Kidney (tissue), 14 donors: Measurements from ENCODE around the gene CCDC7. TPM values are rescaled to one million over a fixed set of nuclear protein-coding genes. Genes with fewer than 3 reads are reported as not detected.

Experiments used
- DNase-seq, 5 donors: peaks; one replicate each; pipeline ENCODE4 v3.0.0-alpha.2; 2013 to 2020
- FAIRE-seq: peaks from 2 replicates; lab custom pipeline; 2012; peaks lifted over from hg19 to GRCh38; lab: Jason Lieb, UNC
- H3K27ac ChIP-seq, 2 donors: one replicate each; pipeline ENCODE4 v1.7.0; 2013; ENCODE audit warnings: low read depth in 2 of 2, low read length in 2 of 2, inconsistent platforms in 1 of 2
- H3K27me3 ChIP-seq: one replicate; pipeline ENCODE4 v1.7.1; 2013; ENCODE audit warnings: low read length, inconsistent platforms; ENCODE audit not compliant: control insufficient read depth, insufficient read depth
- H3K36me3 ChIP-seq, 3 donors: one replicate each; pipeline versions ENCODE4 v1.7.0 to v1.7.1; 2013; ENCODE audit warnings: low read length in 3 of 3, control low read depth in 1 of 3, inconsistent platforms in 1 of 3; ENCODE audit not compliant: insufficient read depth in 3 of 3, control insufficient read depth in 2 of 3
- H3K4me1 ChIP-seq, 3 donors: one replicate each; pipeline versions ENCODE4 v1.7.0 to v1.7.1; 2013; ENCODE audit warnings: low read length in 3 of 3, inconsistent platforms in 1 of 3, low read depth in 1 of 3; ENCODE audit not compliant: control insufficient read depth in 2 of 3, insufficient read depth in 2 of 3
- H3K4me3 ChIP-seq, 3 donors: one replicate each; pipeline versions ENCODE4 v1.7.0 to v1.8.1; 2013; ENCODE audit warnings: low read length in 3 of 3, control low read depth in 1 of 3, inconsistent platforms in 1 of 3
- H3K9ac ChIP-seq, 3 donors: one replicate each; pipeline versions ENCODE4 v1.7.0 to v1.7.1; 2013; ENCODE audit warnings: low read length in 3 of 3, control low read depth in 1 of 3, inconsistent platforms in 1 of 3
- H3K9me3 ChIP-seq, 3 donors: one replicate each; pipeline versions ENCODE4 v1.7.0 to v1.7.1; 2013; ENCODE audit warnings: low read length in 3 of 3, control low read depth in 1 of 3, inconsistent platforms in 1 of 3; ENCODE audit not compliant: control insufficient read depth in 2 of 3, insufficient read depth in 1 of 3
- CTCF ChIP-seq: IDR thresholded peaks from 3 replicates; pipeline ENCODE4 v1.5.1; 2012; ENCODE audit warnings: mild to moderate bottlenecking, moderate library complexity, borderline replicate concordance; ENCODE audit not compliant: insufficient read depth; ENCODE audit errors: extremely low read depth
- intact Hi-C: fragments of 100-400 bp; cut with DNase I; formaldehyde crosslinking; loops from one replicate; pipeline ENCODE4 v1.11.1; 2022
- polyA plus RNA-seq: library from polyadenylated mRNA; stranded (reverse); fragments of 350-450 nt; fragmentation: Illumina TruSeq; extraction: RNeasy Lipid Tissue Mini Kit (QIAGEN cat#74804); gene quantifications from one replicate; pipeline ENCODE4 v1.2.3, GENCODE V29; 2014; ENCODE audit warnings: low read depth, low replicate concordance; ENCODE audit not compliant: insufficient read depth
- total RNA-seq: library from RNA; stranded (reverse); fragmentation: NEBNext Ultra II Directional; extraction: Animal tissue kit (Norgen Biotek cat#: 25700); gene quantifications from one replicate; pipeline ENCODE4 v1.2.1, GENCODE V29; 2021
- donor health status: control.
- donor health status: control.
- donor health status: control.
- donor health status: control.
- donor health status: control.
- donor health status: DM: yes; HTN: yes; CAD: no.
- donor health status: Normal renal cell carcinoma (clear cell type).

Gene CCDC7
- total and polyA plus RNA-seq, 2 donors from 2014 or later: 0.84 to 28.0 TPM

- FAIRE-seq: no peak
Measured at GRCh38 chr10:32437334-32437733, 8.6 kb upstream of the CCDC7 start.

DNA sequence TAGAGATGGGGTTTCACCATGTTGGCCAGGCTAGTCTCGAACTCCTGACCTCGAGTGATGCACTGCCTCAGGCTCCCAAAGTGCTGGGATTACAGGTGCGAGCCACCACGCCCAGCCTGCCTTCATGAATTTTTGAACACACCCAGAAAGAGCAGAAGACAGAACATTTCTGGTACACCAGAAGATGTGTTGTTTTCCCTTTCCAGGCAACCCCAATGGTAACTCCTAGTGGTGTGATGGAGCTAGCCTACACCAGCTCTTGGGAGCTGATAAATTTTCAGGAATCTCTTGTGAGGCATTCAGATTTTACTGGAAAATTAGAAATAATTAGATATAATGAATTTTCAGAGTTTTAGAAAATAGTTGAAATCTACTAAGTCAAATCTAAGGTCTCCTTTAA, 904 bp upstream of the CCDC7 start:
- no peaks in the 10 kb centered on the region for H3K9me3 ChIP-seq
- H3K9ac ChIP-seq: no peak overlapping the region
- FAIRE-seq (no peak), DNase-seq (peak in 1 of 5 donors; percentile 8)
- H3K27me3 ChIP-seq: no peaks in the 10 kb centered on the region
- H3K36me3 ChIP-seq: no peaks in the 10 kb centered on the region
- no peaks in the 10 kb centered on the region for H3K4me1 ChIP-seq
- intact Hi-C loops: no loop called here
- no peak for TF ChIP-seq CTCF
- H3K4me3 ChIP-seq: peak overlapping the region in 2 of 3 donors; percentile 84 to 88
- H3K27ac ChIP-seq: no peak overlapping the region

More at GRCh38 chr10:32437334-32437733, 8.6 kb upstream of the CCDC7 start:
- TF ChIP-seq CTCF: no peak
- H3K27ac ChIP-seq: no peak overlapping the region
- no peak overlapping the region for H3K9ac ChIP-seq
- no peaks in the 10 kb centered on the region for H3K27me3 ChIP-seq
- no peak overlapping the region for H3K4me3 ChIP-seq
- no peaks in the 10 kb centered on the region for H3K36me3 ChIP-seq
- no peak for DNase-seq
- H3K4me1 ChIP-seq: no peaks in the 10 kb centered on the region
- intact Hi-C loops: no loop called here
- peaks cover 0 to 4% (median 0%) of the 10 kb centered on the region in 3 donors for H3K9me3 ChIP-seq

DNA sequence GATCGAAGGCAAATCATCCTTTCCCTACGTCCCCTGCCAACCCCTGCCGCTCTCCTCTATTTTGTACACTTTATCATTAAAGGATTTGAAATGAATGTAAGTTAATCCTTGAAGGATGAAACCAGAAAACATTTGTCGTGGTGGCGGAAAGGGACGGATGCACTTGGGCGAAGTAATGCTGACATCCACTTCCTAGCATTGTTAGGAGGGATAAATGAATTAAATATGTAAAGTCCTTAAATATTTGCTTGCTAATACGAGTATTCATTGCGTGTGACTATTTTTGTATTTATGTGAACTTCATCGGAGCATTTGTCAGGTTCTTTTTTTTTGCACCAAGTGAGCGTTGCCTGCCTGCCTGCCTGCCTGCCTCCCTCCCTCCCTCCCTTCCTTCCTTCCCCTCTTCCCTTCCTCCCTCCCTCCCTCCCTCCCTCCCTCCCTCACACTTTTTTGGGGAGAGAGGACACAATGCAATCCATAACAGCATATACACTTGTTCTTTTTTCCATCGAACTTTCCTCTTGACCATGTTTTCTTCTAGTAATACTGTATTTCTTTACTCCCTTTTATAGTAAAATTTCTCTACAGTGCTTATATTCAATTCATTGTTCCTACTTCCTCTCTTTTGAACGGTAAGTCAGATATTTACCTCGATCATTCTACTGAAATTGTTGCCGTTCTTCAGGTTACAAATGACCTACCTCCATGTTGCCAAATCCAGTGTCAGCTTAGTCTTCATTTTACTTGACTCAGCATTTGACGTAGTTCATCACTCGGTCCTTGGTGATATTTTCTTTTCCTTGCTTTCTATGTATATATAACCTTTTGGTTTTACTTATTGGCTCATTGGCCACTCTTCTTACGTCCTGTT, 831 bp downstream of the CCDC7 start:
- intact Hi-C loops: no loop called here
- Histone ChIP-seq H3K36me3 (no peaks in the 10 kb centered on the region), H3K4me3 (peak overlapping the region; percentile 84 to 88 (median 86)), H3K27ac (peak overlapping the region; percentile 91 to 97), H3K4me1 (no peaks in the 10 kb centered on the region), H3K27me3 (no peaks in the 10 kb centered on the region), H3K9ac (peak overlapping the region; percentile 85 to 96 (median 95)), H3K9me3 (no peaks in the 10 kb centered on the region)
- no peak for TF ChIP-seq CTCF
- DNase-seq (peak in 4 of 5 donors; percentile 12 to 75 (median 36)), FAIRE-seq (no peak)
